Caco-2 (cell line): ENCODE data around the gene TACC3. TPM values are rescaled to one million over a fixed set of nuclear protein-coding genes. Genes with fewer than 3 reads are reported as not detected.

Experiments used
- BruUV-seq: library from RNA; stranded (reverse); fragments of 400-500 nt; replicated peaks from 2 replicates; lab custom pipeline; 2021; lab: Mats Ljungman, UMichigan
- CTCF ChIA-PET: fragments of 300-600 bp; sonication (Branson Sonifier 250); formaldehyde crosslinking; loops from one replicate; lab custom pipeline; 2022; ENCODE audit warnings: antibody characterized with exemption; lab: Charles Lee
- POLR2A ChIA-PET: fragments of 300-600 bp; sonication (Branson Sonifier 250); formaldehyde crosslinking; loops from one replicate; lab custom pipeline; 2022; ENCODE audit warnings: antibody characterized with exemption; lab: Charles Lee
- DNase-seq, 2 experiments: peaks; one replicate each; pipeline versions ENCODE4 v3.0.0 to v3.0.0-alpha.2; 2020 to 2022
- H3K27me3 ChIP-seq: replicated peaks from 2 replicates; pipeline ENCODE4 v1.6.0; 2011; ENCODE audit warnings: low read length; ENCODE audit not compliant: control insufficient read depth, insufficient read depth
- H3K36me3 ChIP-seq: 2 replicates; pipeline ENCODE4 v1.5.1; 2011; ENCODE audit warnings: low read length; ENCODE audit not compliant: control insufficient read depth, insufficient read depth
- H3K4me1 ChIP-seq: fragments of 250-450 bp; sonication (Bioruptor Pico); 2 replicates; pipeline ENCODE4 v1.5.1; 2020; ENCODE audit warnings: mild to moderate bottlenecking
- H3K4me3 ChIP-seq: 2 replicates; pipeline ENCODE4 v1.5.1; 2011; ENCODE audit warnings: low read depth, mild to moderate bottlenecking, control low read depth, low read length
- H3K9me3 ChIP-seq: fragments of 250-450 bp; sonication (Bioruptor Pico); 2 replicates; pipeline ENCODE4 v1.5.1; 2020; ENCODE audit warnings: mild to moderate bottlenecking, moderate library complexity
- H3K27ac Mint-ChIP-seq: one replicate; pipeline ENCODE4 v1.8.0; 2022; ENCODE audit warnings: mixed read lengths; ENCODE audit not compliant: unreplicated experiment
- H3K27me3 Mint-ChIP-seq: one replicate; pipeline ENCODE4 v1.8.0; 2022; ENCODE audit warnings: mixed read lengths; ENCODE audit not compliant: insufficient read depth, unreplicated experiment
- H3K36me3 Mint-ChIP-seq: one replicate; pipeline ENCODE4 v1.8.0; 2022; ENCODE audit warnings: mild to moderate bottlenecking, mixed read lengths; ENCODE audit not compliant: insufficient read depth, unreplicated experiment
- H3K4me1 Mint-ChIP-seq: one replicate; pipeline ENCODE4 v1.8.0; 2022; ENCODE audit warnings: low read depth, mixed read lengths; ENCODE audit not compliant: unreplicated experiment
- H3K4me3 Mint-ChIP-seq: one replicate; pipeline ENCODE4 v1.8.0; 2022; ENCODE audit warnings: mild to moderate bottlenecking, moderate library complexity, mixed read lengths; ENCODE audit not compliant: unreplicated experiment
- H3K9me3 Mint-ChIP-seq: one replicate; pipeline ENCODE4 v1.8.0; 2022; ENCODE audit warnings: mixed read lengths; ENCODE audit not compliant: unreplicated experiment
- CTCF ChIP-seq, 2 experiments: fragments of 200-600 bp in 1 of 2; IDR thresholded peaks; 1 replicate in 1 of 2; 2 replicates in 1 of 2; pipeline versions ENCODE4 v1.5.1 to v1.8.0; 2011 to 2022; ENCODE audit warnings: antibody characterized with exemption in 1 of 2, control low read depth in 1 of 2, inconsistent platforms in 1 of 2, low read depth in 1 of 2, low read length in 1 of 2, mild to moderate bottlenecking in 1 of 2, moderate library complexity in 1 of 2; ENCODE audit not compliant: insufficient read depth in 1 of 2, severe bottlenecking in 1 of 2, unreplicated experiment in 1 of 2
- intact Hi-C: fragments of 100-400 bp; cut with micrococcal nuclease; formaldehyde crosslinking; loops from one replicate; pipeline ENCODE4 v1.10.0; 2022; ENCODE audit not compliant: unreplicated experiment
- total RNA-seq: library from RNA; stranded (reverse); gene quantifications from 2 replicates; pipeline ENCODE4 v1.2.3, GENCODE V29; 2022

TACC3 gene
- total RNA-seq, 1 experiment from 2014 or later = 106 TPM

GRCh38 chr4:1792158-1792831 lies 71.0 kb downstream of the TACC3 start:
- BruUV-seq = no TSS peak
- Histone ChIP-seq H3K4me1 (peaks cover 27% of the 10 kb centered on the region), H3K27me3 (no peaks in the 10 kb centered on the region), H3K36me3 (peaks cover 2% of the 10 kb centered on the region), H3K4me3 (peak overlapping the region; percentile 45), H3K9me3 (no peaks in the 10 kb centered on the region)
- Mint-ChIP-seq H3K36me3 (peaks cover 18% of the 10 kb centered on the region), H3K27ac (no peak overlapping the region), H3K9me3 (no peaks in the 10 kb centered on the region), H3K27me3 (no peaks in the 10 kb centered on the region), H3K4me1 (peaks cover 6% of the 10 kb centered on the region), H3K4me3 (peak overlapping the region; percentile 58)
- intact Hi-C loops = no loop called here
- TF ChIP-seq CTCF (IDR thresholded peaks at IDR 0.05; ENCODE audit: insufficient read depth in 1 of 2, low read depth in 1 of 2, low read length in 1 of 2, severe bottlenecking in 1 of 2, unreplicated experiment in 1 of 2) = no peak
- POLR2A ChIA-PET = interaction anchor here (0.5 to 1.8 kb wide), 2 partner anchors 25 to 44 kb away, joined by 4 to 23 read pairs; no protein-coding TSS in a partner anchor
- CTCF ChIA-PET = interaction anchor here (0.5 to 4.4 kb wide), 5 partner anchors 9 to 1084 kb away, joined by 3 to 35 read pairs (median 6); no protein-coding TSS in a partner anchor
- no peak for DNase-seq

- BruUV-seq = no TSS peak
- ChIA-PET POLR2A (interaction anchor here (0.5 to 1.8 kb wide), 2 partner anchors 25 to 45 kb away, joined by 4 to 23 read pairs; no protein-coding TSS in a partner anchor), CTCF (interaction anchor here (0.5 to 4.4 kb wide), 4 partner anchors 9 to 1084 kb away, joined by 4 to 35 read pairs (median 6); no protein-coding TSS in a partner anchor)
- H3K27ac Mint-ChIP-seq = no peak within 1 kb of the TSS
- no peaks in the 10 kb centered on the region for H3K27me3 ChIP-seq
- H3K9me3 ChIP-seq = no peaks in the 10 kb centered on the region
- H3K4me1 Mint-ChIP-seq = peaks cover 6% of the 10 kb centered on the region
- peaks cover 2% of the 10 kb centered on the region for H3K36me3 ChIP-seq
- H3K36me3 Mint-ChIP-seq = peaks cover 18% of the 10 kb centered on the region
- peak within 1 kb of the TSS; percentile 73 for H3K4me3 ChIP-seq
- H3K4me1 ChIP-seq = peaks cover 34% of the 10 kb centered on the region
- H3K27me3 Mint-ChIP-seq = no peaks in the 10 kb centered on the region
- DNase-seq = peak; percentile 80 to 83
- H3K4me3 Mint-ChIP-seq = peak within 1 kb of the TSS; percentile 68
- intact Hi-C loops = no loop called here
- TF ChIP-seq CTCF (IDR thresholded peaks at IDR 0.05; ENCODE audit: insufficient read depth in 1 of 2, low read depth in 1 of 2, low read length in 1 of 2, severe bottlenecking in 1 of 2, unreplicated experiment in 1 of 2) = no peak
- H3K9me3 Mint-ChIP-seq = no peaks in the 10 kb centered on the region
Measured at GRCh38 chr4:1792832-1793495, 71.6 kb downstream of the TACC3 start, which contains the start of gene FGFR3. FGFR3 (plus strand) TSS chr4:1793293; CDS start chr4:1793935, 642 bp downstream.

GRCh38 chr4:1793496-1793840 lies 72.1 kb downstream of the TACC3 start:
- POLR2A ChIA-PET = interaction anchor here (1.8 kb wide), 1 partner anchor 26 kb away, joined by 23 read pairs; no protein-coding TSS in a partner anchor
- Mint-ChIP-seq H3K27me3 (no peaks in the 10 kb centered on the region), H3K27ac (no peak overlapping the region), H3K4me3 (peak overlapping the region; percentile 68), H3K9me3 (no peaks in the 10 kb centered on the region), H3K36me3 (peaks cover 19% of the 10 kb centered on the region), H3K4me1 (peaks cover 6% of the 10 kb centered on the region)
- Histone ChIP-seq H3K4me3 (peak overlapping the region; percentile 73), H3K36me3 (peaks cover 2% of the 10 kb centered on the region), H3K27me3 (no peaks in the 10 kb centered on the region), H3K9me3 (no peaks in the 10 kb centered on the region), H3K4me1 (peaks cover 36% of the 10 kb centered on the region)
- CTCF ChIA-PET = interaction anchor here (1.8 to 4.4 kb wide), 2 partner anchors 10 to 26 kb away, joined by 6 to 35 read pairs; no protein-coding TSS in a partner anchor
- TF ChIP-seq CTCF (IDR thresholded peaks at IDR 0.05; ENCODE audit: insufficient read depth in 1 of 2, low read depth in 1 of 2, low read length in 1 of 2, severe bottlenecking in 1 of 2, unreplicated experiment in 1 of 2) = no peak
- BruUV-seq = no TSS peak
- intact Hi-C loops = no loop called here
- no peak for DNase-seq
